IPS-20b (cell line): ENCODE data around the gene ACTN4.

Experiments
- H3K27ac ChIP-seq: one replicate; pipeline ENCODE4 v1.5.1; 2013; ENCODE audit warnings: low read length
- H3K27me3 ChIP-seq: 2 replicates; pipeline ENCODE4 v1.6.1; 2013; ENCODE audit warnings: mild to moderate bottlenecking, low read length, inconsistent platforms; ENCODE audit not compliant: insufficient read depth
- H3K36me3 ChIP-seq: 2 replicates; pipeline ENCODE4 v1.6.1; 2013; ENCODE audit warnings: low read depth, mild to moderate bottlenecking, inconsistent platforms, low read length, moderate library complexity; ENCODE audit not compliant: insufficient read depth
- H3K4me1 ChIP-seq: 2 replicates; pipeline ENCODE4 v1.6.1; 2013; ENCODE audit warnings: mild to moderate bottlenecking, control low read depth, inconsistent platforms, low read length, moderate library complexity; ENCODE audit not compliant: insufficient read depth
- H3K4me3 ChIP-seq: 2 replicates; pipeline ENCODE4 v1.5.1; 2013; ENCODE audit warnings: mild to moderate bottlenecking, low read length, inconsistent platforms
- H3K9ac ChIP-seq: 2 replicates; pipeline ENCODE4 v1.6.1; 2013; ENCODE audit warnings: low read depth, mild to moderate bottlenecking, inconsistent platforms, low read length, moderate library complexity
- H3K9me3 ChIP-seq: 2 replicates; pipeline ENCODE4 v1.6.1; 2013; ENCODE audit warnings: mild to moderate bottlenecking, low read depth, low read length, inconsistent platforms; ENCODE audit not compliant: insufficient read depth

Gene ACTN4

DNA sequence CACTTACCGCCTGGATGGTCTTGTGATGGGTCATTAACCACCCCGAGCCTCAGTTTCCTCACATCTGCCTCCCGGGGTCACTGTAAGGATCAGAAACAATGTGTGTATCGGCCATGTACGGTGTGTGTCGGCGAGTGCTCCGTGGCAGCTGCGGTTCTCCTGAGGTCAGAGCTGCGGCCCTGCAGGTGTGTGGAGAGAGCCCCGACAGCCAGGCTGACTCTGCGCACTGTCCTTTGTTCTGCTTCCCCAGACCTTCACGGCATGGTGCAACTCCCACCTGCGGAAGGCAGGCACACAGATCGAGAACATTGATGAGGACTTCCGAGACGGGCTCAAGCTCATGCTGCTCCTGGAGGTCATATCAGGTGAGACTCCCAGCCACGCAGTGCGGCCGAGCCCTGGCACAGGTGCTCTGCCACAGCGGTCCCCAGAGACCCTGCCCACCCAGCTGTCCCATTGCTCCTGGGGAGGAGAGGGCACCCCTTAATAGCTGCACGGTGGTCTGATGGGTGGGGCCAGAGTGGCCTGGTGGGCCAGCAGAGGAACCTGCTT lies 53.0 kb downstream of the ACTN4 start:
- peaks cover 69% of the 10 kb centered on the region for H3K36me3 ChIP-seq
- H3K4me1 ChIP-seq, result peaks cover 7% of the 10 kb centered on the region
- no peaks in the 10 kb centered on the region for H3K9me3 ChIP-seq
- no peaks in the 10 kb centered on the region for H3K27me3 ChIP-seq
- no peak overlapping the region for H3K27ac ChIP-seq
- H3K4me3 ChIP-seq, result no peak overlapping the region
- H3K9ac ChIP-seq, result no peak overlapping the region

DNA sequence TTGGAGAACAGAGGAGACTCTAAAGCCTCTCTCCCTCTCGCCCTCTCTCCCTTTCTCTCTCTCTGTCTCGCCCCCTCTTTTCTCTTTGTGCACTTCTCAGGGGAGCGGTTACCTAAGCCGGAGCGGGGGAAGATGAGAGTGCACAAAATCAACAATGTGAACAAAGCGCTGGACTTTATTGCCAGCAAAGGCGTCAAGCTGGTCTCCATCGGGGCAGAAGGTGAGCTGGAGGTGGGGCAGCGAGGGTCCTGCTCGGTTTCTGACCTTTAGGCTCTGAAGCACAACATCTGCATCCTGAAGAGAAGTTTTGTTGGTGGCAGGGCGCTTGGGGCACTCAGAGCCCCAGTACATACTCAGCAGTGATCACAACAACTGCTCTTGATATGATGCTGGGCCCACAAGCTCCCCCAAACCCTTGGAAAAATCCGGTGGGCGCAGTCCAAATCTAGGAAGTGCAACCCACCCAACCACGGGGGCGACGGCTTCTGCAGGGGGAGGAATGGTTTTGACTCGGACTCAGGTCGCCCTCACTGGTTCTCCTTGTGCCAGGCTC lies 53.5 kb downstream of the ACTN4 start:
- no peak overlapping the region for H3K4me3 ChIP-seq
- H3K27ac ChIP-seq, result no peak overlapping the region
- no peaks in the 10 kb centered on the region for H3K27me3 ChIP-seq
- H3K4me1 ChIP-seq, result peaks cover 7% of the 10 kb centered on the region
- H3K9me3 ChIP-seq, result no peaks in the 10 kb centered on the region
- H3K9ac ChIP-seq, result no peak overlapping the region
- H3K36me3 ChIP-seq, result peaks cover 72% of the 10 kb centered on the region

DNA sequence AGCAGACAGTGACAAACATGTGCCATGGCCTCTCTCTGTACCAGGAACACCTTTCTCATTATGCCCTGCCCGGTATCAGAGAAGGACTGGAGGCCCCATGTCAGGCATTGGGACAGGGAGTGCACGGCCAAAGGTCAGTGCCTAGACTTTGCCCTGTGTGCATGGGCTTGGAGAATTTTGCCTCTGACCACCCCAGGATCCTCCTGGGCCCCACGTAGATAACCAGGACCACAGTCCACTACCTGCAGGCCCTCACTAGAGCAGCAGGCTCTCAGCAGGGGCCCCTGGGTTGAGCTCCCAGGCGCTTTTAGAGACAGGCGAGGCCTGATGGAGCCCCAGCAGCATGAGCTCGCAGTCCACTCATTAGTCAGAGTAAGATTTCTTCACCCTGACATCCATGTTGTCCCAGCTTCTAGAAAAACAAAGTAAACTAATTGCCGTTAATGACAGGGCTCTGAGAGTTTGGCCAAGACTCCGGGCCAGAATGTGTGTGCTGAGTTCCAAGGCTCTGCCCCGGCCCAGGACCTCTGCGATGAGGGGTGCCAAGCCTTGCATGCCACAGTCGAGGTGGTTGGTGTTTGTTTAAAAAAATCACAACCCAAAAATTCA lies 54.1 kb downstream of the ACTN4 start:
- H3K9ac ChIP-seq, result no peak overlapping the region
- peaks cover 7% of the 10 kb centered on the region for H3K4me1 ChIP-seq
- H3K27me3 ChIP-seq, result no peaks in the 10 kb centered on the region
- no peaks in the 10 kb centered on the region for H3K9me3 ChIP-seq
- H3K27ac ChIP-seq, result no peak overlapping the region
- peaks cover 72% of the 10 kb centered on the region for H3K36me3 ChIP-seq
- H3K4me3 ChIP-seq, result no peak overlapping the region

DNA sequence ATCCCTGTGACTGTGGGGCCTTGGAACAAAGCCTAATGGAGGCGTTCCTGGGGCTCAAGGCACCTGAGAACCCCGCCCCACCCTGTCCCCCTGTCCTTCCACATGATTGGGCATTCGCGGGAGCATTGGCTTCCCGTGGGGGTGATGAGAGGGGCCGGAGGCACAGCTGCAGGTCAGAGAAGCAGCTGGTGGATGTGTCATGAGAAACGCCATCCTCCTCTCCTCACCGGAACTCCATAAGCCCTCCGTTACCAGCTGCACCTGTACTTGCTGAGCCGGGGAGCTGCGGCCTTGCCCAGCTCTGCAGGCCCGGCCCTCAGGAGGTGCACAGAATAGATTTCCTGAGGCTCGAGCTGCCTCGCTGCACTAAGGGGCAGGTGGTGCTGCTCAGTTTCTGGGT lies 54.8 kb downstream of the ACTN4 start:
- Histone ChIP-seq H3K9me3 (no peaks in the 10 kb centered on the region), H3K9ac (no peak overlapping the region), H3K27ac (no peak overlapping the region), H3K4me3 (no peak overlapping the region), H3K27me3 (no peaks in the 10 kb centered on the region), H3K36me3 (peaks cover 75% of the 10 kb centered on the region), H3K4me1 (peaks cover 5% of the 10 kb centered on the region)

DNA sequence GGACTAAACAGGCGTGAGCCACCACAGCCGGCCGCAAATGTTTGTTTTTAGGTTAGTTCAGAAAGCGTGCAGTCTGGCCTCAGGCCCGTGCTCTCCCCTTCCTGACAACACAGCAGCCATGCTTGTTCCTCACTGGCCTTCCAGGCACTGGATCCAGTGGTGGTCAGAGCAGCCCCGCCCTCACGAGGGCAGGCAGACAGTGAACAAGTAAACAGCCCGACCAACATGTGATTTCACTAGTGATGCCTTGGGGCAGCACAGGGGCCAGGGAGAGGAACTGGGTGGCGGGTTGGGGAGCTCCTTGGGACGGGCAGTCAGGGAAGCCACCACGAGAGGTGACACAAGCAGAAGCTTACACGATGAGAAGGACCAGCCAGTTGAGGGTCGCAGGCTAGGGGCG lies 56.1 kb downstream of the ACTN4 start:
- Histone ChIP-seq H3K9ac (no peak overlapping the region), H3K27me3 (no peaks in the 10 kb centered on the region), H3K27ac (no peak overlapping the region), H3K9me3 (no peaks in the 10 kb centered on the region), H3K4me1 (peaks cover 3% of the 10 kb centered on the region; the same call in 1 of the 2 replicates), H3K4me3 (no peak overlapping the region), H3K36me3 (peaks cover 88% of the 10 kb centered on the region)

DNA sequence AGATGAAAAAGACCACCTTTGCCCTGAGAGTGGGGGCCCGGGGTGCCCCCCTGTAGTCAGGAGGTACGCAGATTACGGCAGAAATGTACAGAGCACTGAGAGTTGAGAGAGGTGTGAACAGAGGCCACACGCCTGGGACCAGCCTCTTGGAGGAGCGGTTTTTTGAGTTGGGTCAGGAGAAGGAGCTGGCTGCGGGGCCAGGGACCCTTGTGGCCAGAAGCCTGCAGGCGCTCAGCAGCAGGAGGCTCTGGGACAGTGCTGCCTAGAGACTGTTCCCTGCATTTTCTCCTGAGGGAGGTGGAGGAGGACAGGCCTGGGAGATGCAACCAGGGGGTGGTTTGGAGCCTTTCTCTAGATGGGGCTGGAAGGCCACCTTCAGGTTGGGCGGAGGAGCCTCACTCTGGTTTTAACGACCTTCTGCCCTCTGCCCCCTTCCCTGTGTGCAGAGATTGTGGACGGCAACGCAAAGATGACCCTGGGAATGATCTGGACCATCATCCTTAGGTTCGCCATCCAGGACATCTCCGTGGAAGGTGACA lies 57.1 kb downstream of the ACTN4 start:
- no peaks in the 10 kb centered on the region for H3K9me3 ChIP-seq
- H3K9ac ChIP-seq, result no peak overlapping the region
- no peak overlapping the region for H3K4me3 ChIP-seq
- no peaks in the 10 kb centered on the region for H3K27me3 ChIP-seq
- H3K36me3 ChIP-seq, result peaks cover 98% of the 10 kb centered on the region
- H3K27ac ChIP-seq, result no peak overlapping the region
- H3K4me1 ChIP-seq, result no peaks in the 10 kb centered on the region

DNA sequence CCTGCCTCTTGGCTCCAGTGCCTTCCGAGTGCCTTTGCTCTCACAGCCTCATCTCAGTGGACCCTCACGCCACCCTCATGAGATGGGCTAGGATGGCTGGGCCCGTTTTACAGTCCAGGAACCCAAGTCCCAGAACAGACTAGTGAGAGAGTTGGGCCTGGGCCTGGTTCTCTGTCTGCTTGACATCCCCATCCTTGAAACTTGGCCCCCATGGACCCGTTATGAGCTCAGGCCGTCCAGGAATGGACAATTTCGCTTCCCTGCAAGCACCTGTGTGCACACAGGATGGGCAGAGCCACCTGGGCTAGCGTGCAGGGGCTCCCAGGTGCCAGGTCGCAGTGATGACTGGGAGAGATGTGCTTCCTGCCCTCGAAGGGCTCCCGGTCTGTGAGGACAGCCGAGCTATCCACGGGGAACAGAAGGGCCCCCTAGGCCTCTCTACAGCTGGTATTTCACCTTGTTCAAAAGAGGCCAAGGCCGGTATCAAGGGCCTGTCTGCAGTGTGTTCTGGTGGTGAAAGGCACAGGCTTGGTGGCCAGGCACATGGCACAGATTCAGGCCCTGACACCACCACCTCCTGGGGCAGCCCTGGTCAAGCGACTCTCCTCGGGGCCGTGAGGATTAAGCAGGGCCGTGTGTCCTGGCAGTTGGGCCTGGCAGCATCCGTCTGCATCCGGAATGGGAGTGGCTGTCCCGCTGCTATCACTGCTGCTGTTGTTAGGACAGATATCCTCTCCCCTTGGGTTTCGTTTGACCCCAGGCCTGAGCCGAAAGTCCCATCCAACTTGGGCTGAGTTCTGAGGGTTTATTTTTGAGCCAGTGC lies 58.0 kb downstream of the ACTN4 start:
- Histone ChIP-seq H3K27me3 (no peaks in the 10 kb centered on the region), H3K27ac (no peak overlapping the region), H3K4me1 (no peaks in the 10 kb centered on the region), H3K9me3 (no peaks in the 10 kb centered on the region), H3K9ac (no peak overlapping the region), H3K36me3 (peaks cover 100% of the 10 kb centered on the region), H3K4me3 (no peak overlapping the region)

DNA sequence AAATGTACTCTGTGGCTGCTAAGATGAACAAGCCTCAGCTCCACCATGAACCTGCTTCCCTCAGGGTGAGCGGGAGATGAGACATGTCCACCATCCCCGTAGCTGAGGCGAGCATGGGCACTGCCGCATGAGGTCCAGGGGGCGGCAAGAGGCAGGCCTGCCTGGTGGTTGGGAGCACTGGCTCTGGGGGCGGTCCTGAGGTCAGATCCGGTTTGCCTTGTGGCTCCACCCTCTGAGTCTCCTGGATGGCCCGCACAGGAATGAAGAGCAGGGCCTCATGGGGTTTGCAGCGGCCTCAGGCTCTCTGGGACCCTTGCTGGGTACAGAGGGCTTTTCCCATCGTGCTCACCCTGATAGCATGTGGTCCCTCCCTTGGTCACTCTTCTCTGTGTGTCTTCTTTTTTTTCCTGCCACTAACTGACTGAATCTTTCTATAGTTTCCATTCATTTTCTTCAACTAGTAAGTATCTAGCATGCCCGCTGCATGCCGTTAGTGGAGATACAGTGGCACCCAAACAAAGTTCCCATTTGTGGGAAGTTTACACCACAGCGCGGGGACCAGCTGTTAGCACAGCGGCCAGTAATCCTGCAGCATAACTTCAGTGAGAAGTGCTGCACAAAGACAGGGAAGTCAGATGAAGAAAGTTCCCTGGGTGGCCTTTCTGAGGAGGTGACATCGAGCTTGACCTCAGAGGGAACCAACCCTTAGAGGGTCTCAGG lies 59.5 kb downstream of the ACTN4 start:
- no peaks in the 10 kb centered on the region for H3K4me1 ChIP-seq
- H3K9ac ChIP-seq, result no peak overlapping the region
- no peak overlapping the region for H3K27ac ChIP-seq
- H3K36me3 ChIP-seq, result peaks cover 100% of the 10 kb centered on the region
- H3K9me3 ChIP-seq, result no peaks in the 10 kb centered on the region
- H3K27me3 ChIP-seq, result no peaks in the 10 kb centered on the region
- H3K4me3 ChIP-seq, result no peak overlapping the region

DNA sequence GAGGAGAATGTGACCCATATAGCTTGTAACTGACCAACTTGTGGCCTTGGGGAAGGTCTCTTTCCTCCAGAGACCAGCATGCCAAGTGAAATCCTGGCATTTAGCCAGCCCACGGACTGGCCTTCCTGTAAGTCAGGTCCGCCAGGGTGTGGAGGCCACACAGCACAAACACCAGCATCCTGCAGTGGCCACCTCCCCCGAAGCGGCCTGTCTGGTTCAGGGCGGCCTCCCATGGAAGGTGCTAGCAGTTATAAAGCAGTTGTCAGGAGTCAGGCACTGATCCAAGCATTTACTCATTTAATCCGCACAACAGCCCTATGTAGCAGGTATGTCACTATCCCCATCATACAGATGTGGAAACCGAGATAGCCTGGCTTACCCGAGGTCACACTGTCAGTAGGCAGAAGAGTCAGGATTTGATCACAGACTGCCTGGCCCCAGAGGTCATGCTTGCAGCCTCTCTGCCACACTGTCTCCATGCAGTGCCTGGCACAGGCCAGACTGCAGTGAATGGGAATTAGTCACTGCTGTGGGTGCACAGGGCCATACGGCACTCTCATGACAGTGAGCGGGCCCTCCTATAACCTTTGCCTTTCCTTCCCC lies 60.2 kb downstream of the ACTN4 start:
- Histone ChIP-seq H3K4me1 (no peaks in the 10 kb centered on the region), H3K27ac (no peak overlapping the region), H3K9me3 (no peaks in the 10 kb centered on the region), H3K9ac (no peak overlapping the region), H3K27me3 (no peaks in the 10 kb centered on the region), H3K36me3 (peaks cover 100% of the 10 kb centered on the region), H3K4me3 (no peak overlapping the region)

DNA sequence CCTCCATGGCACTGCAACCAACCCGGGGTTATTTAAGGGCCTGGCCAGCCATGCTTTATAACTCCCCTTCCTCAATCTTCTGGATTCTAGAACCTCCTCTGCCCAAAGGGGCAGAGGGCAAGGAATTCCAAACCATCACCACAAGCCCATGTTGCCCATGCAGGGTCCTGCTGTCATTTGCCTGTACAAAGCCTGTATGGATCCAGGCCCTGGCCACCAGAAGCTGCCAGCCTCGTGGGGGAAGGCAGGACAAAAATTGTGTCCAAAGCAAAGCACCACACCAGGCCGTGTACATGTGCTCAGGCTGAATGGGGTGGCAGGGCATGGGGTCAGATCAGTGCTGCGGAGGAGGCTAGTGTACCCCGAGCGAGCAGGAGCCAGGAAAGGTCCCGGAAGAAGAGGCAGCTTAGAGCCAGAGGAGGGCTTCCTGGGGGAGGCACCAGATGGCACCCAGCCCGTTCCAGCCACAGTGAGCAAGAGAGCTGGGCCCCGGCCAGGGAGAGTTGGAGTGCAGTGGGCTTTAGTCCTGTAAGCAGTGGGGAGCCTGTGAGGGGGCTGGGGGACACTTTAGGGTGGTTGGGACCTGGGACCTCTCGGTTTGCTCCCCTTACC lies 61.1 kb downstream of the ACTN4 start:
- no peaks in the 10 kb centered on the region for H3K4me1 ChIP-seq
- no peak overlapping the region for H3K27ac ChIP-seq

DNA sequence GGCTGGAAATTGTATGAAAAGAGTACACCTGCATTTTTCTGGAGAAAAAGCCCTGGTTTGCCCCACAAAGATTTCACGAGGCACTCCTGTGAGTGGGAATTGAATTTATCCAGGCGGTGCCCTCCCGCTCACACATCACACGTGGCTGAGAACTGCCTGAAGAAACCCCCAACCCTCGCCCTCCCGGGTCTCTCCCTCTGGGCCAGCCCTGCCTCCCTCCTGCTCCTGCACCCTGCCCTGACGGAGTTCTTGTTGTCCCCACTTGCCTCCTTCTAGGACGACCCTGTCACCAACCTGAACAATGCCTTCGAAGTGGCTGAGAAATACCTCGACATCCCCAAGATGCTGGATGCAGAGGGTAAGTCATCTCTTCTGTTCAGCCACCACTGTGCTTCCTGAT lies 61.7 kb downstream of the ACTN4 start:
- Histone ChIP-seq H3K27ac (no peak overlapping the region), H3K4me1 (no peaks in the 10 kb centered on the region), H3K36me3 (peaks cover 100% of the 10 kb centered on the region)

More for the DNA sequence above, 61.1 kb downstream of the ACTN4 start:
- Histone ChIP-seq H3K36me3 (peaks cover 100% of the 10 kb centered on the region), H3K4me3 (no peak overlapping the region), H3K27me3 (no peaks in the 10 kb centered on the region), H3K9ac (no peak overlapping the region), H3K9me3 (no peaks in the 10 kb centered on the region)

More for the DNA sequence above, 61.7 kb downstream of the ACTN4 start:
- Histone ChIP-seq H3K27me3 (no peaks in the 10 kb centered on the region), H3K4me3 (no peak overlapping the region), H3K9ac (no peak overlapping the region), H3K9me3 (no peaks in the 10 kb centered on the region)
